Measurements from ENCODE around the gene NPAS2. TPM values are rescaled to one million over a fixed set of nuclear protein-coding genes. Genes with fewer than 3 reads are reported as not detected.

The NPAS2 gene
- total and polyA plus RNA-seq, 4 donors: 5.9 to 17.1 (median 10.4) TPM

DNA sequence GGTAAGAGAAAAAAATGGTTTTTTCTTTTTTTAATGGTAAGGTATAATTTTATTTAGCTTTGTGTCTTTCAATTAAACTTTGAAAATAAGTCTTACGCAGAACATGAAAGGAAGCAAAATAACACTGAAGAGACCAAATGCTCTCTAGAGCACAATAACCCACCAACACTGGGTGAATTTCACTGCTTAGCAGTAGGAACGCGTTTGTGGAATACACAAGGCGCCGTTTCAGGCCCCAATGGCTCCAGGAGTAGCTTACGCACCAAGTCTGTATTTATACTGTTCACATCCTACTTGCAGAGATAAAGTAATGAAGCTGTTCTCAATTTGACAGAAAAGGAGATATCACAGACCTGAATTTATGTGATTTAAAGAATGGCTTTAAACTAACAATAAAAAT lies 205.6 kb downstream of the NPAS2 start:
- TF ChIP-seq, protein P1, sequence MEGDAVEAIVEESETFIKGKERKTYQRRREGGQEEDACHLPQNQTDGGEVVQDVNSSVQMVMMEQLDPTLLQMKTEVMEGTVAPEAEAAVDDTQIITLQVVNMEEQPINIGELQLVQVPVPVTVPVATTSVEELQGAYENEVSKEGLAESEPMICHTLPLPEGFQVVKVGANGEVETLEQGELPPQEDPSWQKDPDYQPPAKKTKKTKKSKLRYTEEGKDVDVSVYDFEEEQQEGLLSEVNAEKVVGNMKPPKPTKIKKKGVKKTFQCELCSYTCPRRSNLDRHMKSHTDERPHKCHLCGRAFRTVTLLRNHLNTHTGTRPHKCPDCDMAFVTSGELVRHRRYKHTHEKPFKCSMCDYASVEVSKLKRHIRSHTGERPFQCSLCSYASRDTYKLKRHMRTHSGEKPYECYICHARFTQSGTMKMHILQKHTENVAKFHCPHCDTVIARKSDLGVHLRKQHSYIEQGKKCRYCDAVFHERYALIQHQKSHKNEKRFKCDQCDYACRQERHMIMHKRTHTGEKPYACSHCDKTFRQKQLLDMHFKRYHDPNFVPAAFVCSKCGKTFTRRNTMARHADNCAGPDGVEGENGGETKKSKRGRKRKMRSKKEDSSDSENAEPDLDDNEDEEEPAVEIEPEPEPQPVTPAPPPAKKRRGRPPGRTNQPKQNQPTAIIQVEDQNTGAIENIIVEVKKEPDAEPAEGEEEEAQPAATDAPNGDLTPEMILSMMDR (IDR thresholded peaks at IDR 0.05; ENCODE audit: control extremely low read depth, extremely low read depth): no peak
- Histone ChIP-seq H3K4me1 (ENCODE audit: control insufficient read depth in 5 of 5, insufficient read depth in 5 of 5, low read length in 5 of 5) (no peaks in the 10 kb centered on the region), H3K9me3 (ENCODE audit: control insufficient read depth in 4 of 4, insufficient read depth in 3 of 4, low read length in 3 of 4) (no peaks in the 10 kb centered on the region), H3K27ac (ENCODE audit: low read depth in 1 of 2, low read length in 1 of 2) (no peak overlapping the region), H3K4me3 (no peak overlapping the region), H3K36me3 (ENCODE audit: control insufficient read depth in 4 of 4, insufficient read depth in 4 of 4, low read length in 4 of 4) (peaks cover 5 to 26% (median 15%) of the 10 kb centered on the region in 4 donors), H3K27me3 (ENCODE audit: control insufficient read depth in 3 of 3, insufficient read depth in 3 of 3, low read length in 2 of 3) (no peaks in the 10 kb centered on the region), H3K9ac (ENCODE audit: insufficient read depth in 1 of 2, low read length in 2 of 2) (no peak overlapping the region)
- DNase-seq (no peak), ATAC-seq (ENCODE audit: insufficient read depth, low FRiP score) (no peak)
- WGBS, 2 donors: 94% methylated on average over 6 of the region's 6 CpGs

DNA sequence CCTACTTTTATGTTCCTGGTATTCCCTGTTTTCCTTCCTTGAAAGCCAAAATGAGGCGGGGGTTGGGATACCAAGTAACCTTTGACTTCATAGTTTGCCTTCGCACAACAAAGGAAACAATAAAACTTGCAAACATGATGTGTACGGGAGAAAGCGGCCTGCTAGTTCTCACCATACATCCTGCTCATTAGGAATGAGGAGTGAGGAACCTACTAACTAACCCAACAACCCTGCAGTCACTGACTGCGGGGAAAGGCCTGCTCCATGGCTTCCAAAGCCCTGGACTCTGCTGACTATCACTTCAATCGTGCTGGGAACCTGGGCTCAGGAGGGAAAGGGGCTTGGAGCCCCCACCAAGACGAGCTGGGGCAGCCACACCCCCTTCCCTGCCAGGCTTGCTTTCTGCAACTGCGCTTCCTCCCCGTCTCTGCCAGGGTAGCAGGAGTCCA lies 206.3 kb downstream of the NPAS2 start:
- Histone ChIP-seq H3K27ac (ENCODE audit: low read depth in 1 of 2, low read length in 1 of 2) (peak overlapping the region in 1 of 2 donors; percentile 28), H3K4me3 (no peak overlapping the region), H3K9me3 (ENCODE audit: control insufficient read depth in 4 of 4, insufficient read depth in 3 of 4, low read length in 3 of 4) (no peaks in the 10 kb centered on the region), H3K27me3 (ENCODE audit: control insufficient read depth in 3 of 3, insufficient read depth in 3 of 3, low read length in 2 of 3) (no peaks in the 10 kb centered on the region), H3K4me1 (ENCODE audit: control insufficient read depth in 5 of 5, insufficient read depth in 5 of 5, low read length in 5 of 5) (peaks cover 0 to 4% (median 0%) of the 10 kb centered on the region in 5 donors), H3K9ac (ENCODE audit: insufficient read depth in 1 of 2, low read length in 2 of 2) (no peak overlapping the region), H3K36me3 (ENCODE audit: control insufficient read depth in 4 of 4, insufficient read depth in 4 of 4, low read length in 4 of 4) (peaks cover under 1 to 26% (median 11%) of the 10 kb centered on the region in 4 donors)
- TF ChIP-seq, protein P1 (IDR thresholded peaks at IDR 0.05; ENCODE audit: control extremely low read depth, extremely low read depth): no peak
- DNase-seq: no peak
- WGBS, 2 donors: 67 to 72% methylated on average over 9 of the region's 9 CpGs
- ATAC-seq (ENCODE audit: insufficient read depth, low FRiP score): no peak

DNA sequence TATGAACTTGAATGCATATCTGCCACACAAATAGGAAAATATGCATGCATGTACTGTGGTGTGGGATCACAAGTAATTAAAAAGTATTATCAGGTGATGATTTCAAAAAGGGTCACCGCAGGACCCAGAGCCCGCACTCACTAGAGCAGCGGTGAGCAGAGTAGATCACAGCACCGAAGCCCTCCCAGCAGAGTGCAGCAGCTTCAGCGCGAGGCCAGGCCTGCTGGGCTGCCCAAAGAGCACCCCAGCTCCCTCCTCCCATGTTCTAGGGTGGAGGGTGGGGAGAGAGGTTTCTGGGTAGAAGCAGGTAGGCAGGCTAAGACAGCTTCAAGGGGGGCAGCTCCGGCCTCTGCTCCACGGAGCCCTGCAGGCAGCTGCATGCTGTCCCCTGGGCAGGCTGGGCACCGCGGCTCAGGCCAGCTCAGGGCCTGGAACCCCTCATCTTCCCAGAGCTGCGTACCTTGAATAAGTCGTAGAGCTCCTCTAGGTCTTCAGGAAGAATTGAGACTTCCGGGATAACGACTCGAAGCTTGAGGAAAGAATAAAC lies 207.1 kb downstream of the NPAS2 start:
- Histone ChIP-seq H3K27me3 (ENCODE audit: control insufficient read depth in 3 of 3, insufficient read depth in 3 of 3, low read length in 2 of 3) (no peaks in the 10 kb centered on the region), H3K36me3 (ENCODE audit: control insufficient read depth in 4 of 4, insufficient read depth in 4 of 4, low read length in 4 of 4) (peaks cover 0 to 23% (median 8%) of the 10 kb centered on the region in 4 donors), H3K9me3 (ENCODE audit: control insufficient read depth in 4 of 4, insufficient read depth in 3 of 4, low read length in 3 of 4) (no peaks in the 10 kb centered on the region), H3K4me1 (ENCODE audit: control insufficient read depth in 5 of 5, insufficient read depth in 5 of 5, low read length in 5 of 5) (peaks cover 0 to 4% (median 0%) of the 10 kb centered on the region in 5 donors), H3K4me3 (no peak overlapping the region), H3K27ac (ENCODE audit: low read depth in 1 of 2, low read length in 1 of 2) (no peak overlapping the region), H3K9ac (ENCODE audit: insufficient read depth in 1 of 2, low read length in 2 of 2) (no peak overlapping the region)
- ATAC-seq (ENCODE audit: insufficient read depth, low FRiP score) (no peak), DNase-seq (no peak)
- WGBS, 2 donors: 90 to 93% methylated on average over 15 of the region's 15 CpGs
- TF ChIP-seq, protein P1 (IDR thresholded peaks at IDR 0.05; ENCODE audit: control extremely low read depth, extremely low read depth): no peak

DNA sequence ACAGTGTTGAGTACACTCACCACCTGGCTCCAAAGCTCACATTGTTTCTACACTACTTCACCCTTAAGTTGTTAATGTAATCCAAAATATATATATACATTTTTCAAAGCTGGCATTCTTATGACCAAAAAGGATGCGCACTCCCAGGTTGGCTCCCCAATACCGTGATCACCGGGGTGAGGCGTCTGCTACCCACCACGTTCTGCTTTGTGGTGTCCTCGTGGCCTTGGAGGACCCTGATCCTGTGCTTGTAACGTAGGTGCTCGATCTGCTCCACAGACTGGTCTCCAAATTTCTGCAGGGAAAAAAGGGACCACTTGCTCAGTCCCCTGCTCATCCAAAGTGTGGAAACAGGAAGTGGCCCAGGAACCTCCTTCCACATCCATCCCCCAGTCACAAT lies 207.9 kb downstream of the NPAS2 start:
- DNase-seq (no peak), ATAC-seq (ENCODE audit: insufficient read depth, low FRiP score) (no peak)
- no peak overlapping the region for H3K27ac ChIP-seq (ENCODE audit: low read depth in 1 of 2, low read length in 1 of 2)
- H3K27me3 ChIP-seq (ENCODE audit: control insufficient read depth in 3 of 3, insufficient read depth in 3 of 3, low read length in 2 of 3): no peaks in the 10 kb centered on the region
- no peaks in the 10 kb centered on the region for H3K9me3 ChIP-seq (ENCODE audit: control insufficient read depth in 4 of 4, insufficient read depth in 3 of 4, low read length in 3 of 4)
- no peak overlapping the region for H3K9ac ChIP-seq (ENCODE audit: insufficient read depth in 1 of 2, low read length in 2 of 2)
- TF ChIP-seq, protein P1 (IDR thresholded peaks at IDR 0.05; ENCODE audit: control extremely low read depth, extremely low read depth): no peak
- 95% methylated on average over 8 of the region's 8 CpGs for WGBS, 2 donors
- H3K36me3 ChIP-seq (ENCODE audit: control insufficient read depth in 4 of 4, insufficient read depth in 4 of 4, low read length in 4 of 4): peaks cover 0 to 21% (median 11%) of the 10 kb centered on the region in 4 donors
- H3K4me1 ChIP-seq (ENCODE audit: control insufficient read depth in 5 of 5, insufficient read depth in 5 of 5, low read length in 5 of 5): peaks cover 0 to 4% (median 0%) of the 10 kb centered on the region in 5 donors
- no peak overlapping the region for H3K4me3 ChIP-seq
